Vagina (tissue), 2 donors: ENCODE data around the gene NAXE. TPM values are rescaled to one million over a fixed set of nuclear protein-coding genes. Genes with fewer than 3 reads are reported as not detected.

Experiments
- DNase-seq, 2 donors: peaks; one replicate each; pipeline ENCODE4 v3.0.0-alpha.2; 2017; ENCODE audit errors: extremely low spot score in 2 of 2
- H3K27ac ChIP-seq: fragments of 200-600 bp; sonication (generic); one replicate; pipeline ENCODE4 v1.5.1; 2019
- H3K27me3 ChIP-seq: fragments of 200-600 bp; sonication (generic); one replicate; pipeline ENCODE4 v1.5.1; 2019
- H3K36me3 ChIP-seq, 2 donors: fragments of 200-600 bp; sonication (generic); one replicate each; pipeline ENCODE4 v1.5.1; 2017 to 2019
- H3K4me1 ChIP-seq: fragments of 200-600 bp; sonication (generic); one replicate; pipeline ENCODE4 v1.5.1; 2019
- H3K4me3 ChIP-seq, 2 donors: fragments of 200-600 bp; sonication (generic); 1 replicate in 1 of 2; 2 replicates in 1 of 2; pipeline ENCODE4 v1.5.1; 2016 to 2019
- H3K9me3 ChIP-seq: fragments of 200-600 bp; sonication (generic); one replicate; pipeline ENCODE4 v1.5.1; 2019
- POLR2A ChIP-seq, 2 donors: fragments of 450-650 bp; IDR thresholded peaks; one replicate each; pipeline ENCODE4 v1.6.1; 2017; ENCODE audit warnings: antibody characterized with exemption in 2 of 2, mild to moderate bottlenecking in 2 of 2, moderate library complexity in 2 of 2
- POLR2AphosphoS5 ChIP-seq, 2 donors: sonication (generic); formaldehyde crosslinking; IDR thresholded peaks; one replicate each; pipeline ENCODE4 v1.9.0; 2017; ENCODE audit warnings: antibody characterized with exemption in 2 of 2, mild to moderate bottlenecking in 2 of 2, low read depth in 1 of 2; ENCODE audit not compliant: insufficient read depth in 1 of 2
- intact Hi-C: fragments of 100-400 bp; cut with DNase I; formaldehyde crosslinking; loops from one replicate; pipeline ENCODE4 v1.15.1; 2023
- total RNA-seq: library from RNA; depleted of rRNA; stranded (reverse); fragments of >200 nt; gene quantifications from one replicate; pipeline ENCODE4 v1.2.3, GENCODE V29; 2016
- TF ChIP-seq, protein P1 (sequence below), 3 experiments: fragments of 450-650 bp in 2 of 3; fragments of 200-600 bp in 1 of 3; sonication (generic) in 1 of 3; IDR thresholded peaks; one replicate each; pipeline ENCODE4 v1.5.1; 2017 to 2019; ENCODE audit warnings: antibody characterized with exemption in 3 of 3, mild to moderate bottlenecking in 2 of 3, moderate library complexity in 2 of 3

NAXE gene
- total RNA-seq, result 46.7 TPM

DNA sequence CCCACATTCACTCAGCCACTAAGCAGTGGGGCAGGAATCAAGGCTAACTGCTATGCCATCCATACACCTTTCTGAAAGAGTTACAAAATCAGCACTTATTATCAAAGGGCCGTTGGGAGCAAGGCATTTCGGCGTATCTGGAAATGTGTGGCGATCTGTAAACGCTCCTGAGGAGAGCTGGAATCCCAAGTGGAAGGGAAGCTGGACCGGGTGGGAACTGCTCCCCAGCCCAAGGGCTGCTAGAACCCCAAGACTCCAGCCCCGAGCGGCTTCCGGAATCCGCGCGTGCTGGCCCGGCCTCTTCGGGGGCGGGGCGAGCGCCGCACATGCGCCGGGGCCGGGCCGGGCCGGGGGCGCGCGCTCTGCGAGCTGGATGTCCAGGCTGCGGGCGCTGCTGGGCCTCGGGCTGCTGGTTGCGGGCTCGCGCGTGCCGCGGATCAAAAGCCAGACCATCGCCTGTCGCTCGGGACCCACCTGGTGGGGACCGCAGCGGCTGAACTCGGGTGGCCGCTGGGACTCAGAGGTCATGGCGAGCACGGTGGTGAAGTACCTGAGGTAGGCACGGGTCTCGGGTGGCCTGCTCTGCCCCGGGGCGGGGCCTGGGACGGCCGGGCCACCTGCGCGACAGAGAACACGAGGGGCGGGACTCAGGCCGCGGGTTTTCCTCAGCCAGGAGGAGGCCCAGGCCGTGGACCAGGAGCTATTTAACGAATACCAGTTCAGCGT is at the start of gene NAXE:
TSS of gene NAXE (plus strand) at position 345 of the 726 bp plus-strand sequence. CDS start at position 374, 29 bp downstream.
- no peak for DNase-seq
- intact Hi-C loops, result no loop called here
- Histone ChIP-seq H3K4me3 (peak within 1 kb of the TSS; percentile 65 to 81), H3K9me3 (no peaks in the 10 kb centered on the region), H3K4me1 (peaks cover 20% of the 10 kb centered on the region), H3K27ac (peak within 1 kb of the TSS; percentile 84), H3K36me3 (peaks cover 0 to 23% of the 10 kb centered on the region in 2 donors), H3K27me3 (no peaks in the 10 kb centered on the region)
- TF ChIP-seq POLR2AphosphoS5 (IDR thresholded peaks at IDR 0.05; ENCODE audit: insufficient read depth in 1 of 2, low read depth in 1 of 2), result peak; percentile 14 to 73
- TF ChIP-seq, protein P1, sequence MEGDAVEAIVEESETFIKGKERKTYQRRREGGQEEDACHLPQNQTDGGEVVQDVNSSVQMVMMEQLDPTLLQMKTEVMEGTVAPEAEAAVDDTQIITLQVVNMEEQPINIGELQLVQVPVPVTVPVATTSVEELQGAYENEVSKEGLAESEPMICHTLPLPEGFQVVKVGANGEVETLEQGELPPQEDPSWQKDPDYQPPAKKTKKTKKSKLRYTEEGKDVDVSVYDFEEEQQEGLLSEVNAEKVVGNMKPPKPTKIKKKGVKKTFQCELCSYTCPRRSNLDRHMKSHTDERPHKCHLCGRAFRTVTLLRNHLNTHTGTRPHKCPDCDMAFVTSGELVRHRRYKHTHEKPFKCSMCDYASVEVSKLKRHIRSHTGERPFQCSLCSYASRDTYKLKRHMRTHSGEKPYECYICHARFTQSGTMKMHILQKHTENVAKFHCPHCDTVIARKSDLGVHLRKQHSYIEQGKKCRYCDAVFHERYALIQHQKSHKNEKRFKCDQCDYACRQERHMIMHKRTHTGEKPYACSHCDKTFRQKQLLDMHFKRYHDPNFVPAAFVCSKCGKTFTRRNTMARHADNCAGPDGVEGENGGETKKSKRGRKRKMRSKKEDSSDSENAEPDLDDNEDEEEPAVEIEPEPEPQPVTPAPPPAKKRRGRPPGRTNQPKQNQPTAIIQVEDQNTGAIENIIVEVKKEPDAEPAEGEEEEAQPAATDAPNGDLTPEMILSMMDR (IDR thresholded peaks at IDR 0.05), result no peak
- peak in 1 of 2 donors; percentile 43 for TF ChIP-seq POLR2A (IDR thresholded peaks at IDR 0.05)

DNA sequence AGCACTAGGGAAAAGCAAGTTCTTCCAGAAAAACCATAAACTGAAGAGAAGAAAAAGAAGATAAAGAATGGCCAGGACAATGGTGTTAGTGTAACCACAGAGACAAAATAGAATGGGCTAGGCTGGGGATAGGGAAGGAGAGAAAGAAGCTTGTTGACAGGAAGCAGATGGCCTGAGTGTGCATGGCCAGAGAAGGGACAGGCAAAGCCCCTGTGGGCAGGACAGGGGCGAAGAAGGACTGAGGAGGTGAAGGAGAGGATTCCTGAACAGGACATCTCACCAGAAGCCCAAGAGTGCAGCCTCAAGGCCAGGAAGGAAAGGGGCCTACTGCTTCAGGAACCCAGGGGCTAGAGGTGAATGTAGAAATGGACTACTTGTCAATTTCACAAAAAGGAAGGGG is 48.5 kb upstream of the NAXE start:
- Histone ChIP-seq H3K27me3 (no peaks in the 10 kb centered on the region), H3K4me1 (no peaks in the 10 kb centered on the region)

DNA sequence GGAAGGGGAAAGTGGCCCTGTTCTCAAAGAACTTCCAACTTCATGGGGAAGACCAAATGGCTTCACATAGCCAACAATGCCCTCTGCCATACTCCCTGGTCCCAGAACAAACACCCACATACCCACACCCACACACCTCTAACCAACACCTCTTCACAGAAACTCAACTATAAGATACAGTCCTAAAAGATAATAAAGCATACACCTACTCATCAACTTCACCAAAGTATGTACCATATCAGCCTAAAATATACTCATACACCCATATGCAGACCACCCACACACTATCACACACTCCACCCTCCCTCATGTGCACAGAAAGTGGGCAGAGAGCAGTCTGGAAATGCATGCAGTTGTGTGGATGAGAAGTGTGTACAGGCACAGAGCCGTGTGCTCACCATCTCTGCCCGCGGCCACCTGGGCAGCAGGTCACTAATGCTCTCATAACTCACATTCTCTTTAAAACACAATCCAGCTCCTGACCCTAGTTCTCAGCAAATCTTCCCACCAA is 46.9 kb upstream of the NAXE start:
- H3K27ac ChIP-seq, result no peak overlapping the region
- no peaks in the 10 kb centered on the region for H3K9me3 ChIP-seq
- no peak for DNase-seq
- no peaks in the 10 kb centered on the region for H3K27me3 ChIP-seq
- no peak for TF ChIP-seq POLR2AphosphoS5 (IDR thresholded peaks at IDR 0.05; ENCODE audit: insufficient read depth in 1 of 2, low read depth in 1 of 2)
- TF ChIP-seq, protein P1 (IDR thresholded peaks at IDR 0.05), result no peak
- TF ChIP-seq POLR2A (IDR thresholded peaks at IDR 0.05), result no peak
- no peak overlapping the region for H3K4me3 ChIP-seq
- intact Hi-C loops, result no loop called here
- no peaks in the 10 kb centered on the region for H3K36me3 ChIP-seq
- no peaks in the 10 kb centered on the region for H3K4me1 ChIP-seq

More for the DNA sequence above, 48.5 kb upstream of the NAXE start:
- DNase-seq, result no peak
- H3K36me3 ChIP-seq, result no peaks in the 10 kb centered on the region
- no peak overlapping the region for H3K4me3 ChIP-seq
- H3K27ac ChIP-seq, result no peak overlapping the region
- no peaks in the 10 kb centered on the region for H3K9me3 ChIP-seq
- intact Hi-C loops, result no loop called here
- no peak for TF ChIP-seq POLR2AphosphoS5 (IDR thresholded peaks at IDR 0.05; ENCODE audit: insufficient read depth in 1 of 2, low read depth in 1 of 2)
- TF ChIP-seq, protein P1 (IDR thresholded peaks at IDR 0.05), result no peak
- TF ChIP-seq POLR2A (IDR thresholded peaks at IDR 0.05), result no peak

DNA sequence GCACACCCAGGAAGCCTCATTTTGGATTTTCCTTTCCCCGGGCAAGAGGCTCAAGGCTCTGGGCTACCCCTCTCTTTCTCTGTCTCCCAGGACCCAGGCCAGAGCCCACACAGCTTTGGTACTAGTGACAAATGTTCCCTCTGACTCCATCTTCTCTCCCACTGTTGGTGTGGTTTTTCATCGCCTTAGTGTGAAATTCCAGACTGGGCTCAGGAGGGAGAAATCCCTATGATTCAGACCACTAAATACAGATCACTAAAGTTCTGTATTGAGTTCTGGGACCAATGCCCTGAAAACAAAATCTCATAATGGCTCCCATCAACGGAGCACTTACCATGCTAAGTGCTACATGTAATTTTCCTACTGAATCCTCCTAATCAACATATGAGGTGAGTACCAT is 45.3 kb upstream of the NAXE start:
- Histone ChIP-seq H3K36me3 (no peaks in the 10 kb centered on the region), H3K27me3 (no peaks in the 10 kb centered on the region), H3K9me3 (no peaks in the 10 kb centered on the region), H3K4me3 (no peak overlapping the region), H3K27ac (no peak overlapping the region), H3K4me1 (no peaks in the 10 kb centered on the region)
- DNase-seq, result no peak
- intact Hi-C loops, result no loop called here
- TF ChIP-seq POLR2AphosphoS5 (IDR thresholded peaks at IDR 0.05; ENCODE audit: insufficient read depth in 1 of 2, low read depth in 1 of 2) (no peak), POLR2A (IDR thresholded peaks at IDR 0.05) (no peak)
- TF ChIP-seq, protein P1 (IDR thresholded peaks at IDR 0.05), result no peak

DNA sequence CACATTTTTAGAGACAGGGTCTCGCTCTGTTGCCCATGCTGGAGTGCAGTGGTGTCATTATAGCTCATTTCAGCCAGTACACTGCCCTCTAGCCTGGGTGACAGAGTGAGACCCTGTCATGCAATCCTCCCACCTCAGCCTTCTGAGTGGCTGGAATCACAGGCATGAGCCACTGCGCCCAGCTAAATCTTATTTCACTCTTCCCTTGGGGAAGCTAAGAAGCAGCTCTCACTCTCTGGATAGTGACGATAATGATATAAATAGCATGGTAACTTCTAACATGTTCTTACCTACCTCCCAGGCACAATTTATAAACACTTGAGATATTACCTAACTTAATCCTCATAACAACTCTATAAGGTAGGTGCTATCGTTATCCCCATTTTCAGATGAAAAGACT is 44.1 kb upstream of the NAXE start:
- Histone ChIP-seq H3K27me3 (no peaks in the 10 kb centered on the region), H3K36me3 (no peaks in the 10 kb centered on the region), H3K4me3 (no peak overlapping the region), H3K27ac (no peak overlapping the region), H3K4me1 (no peaks in the 10 kb centered on the region), H3K9me3 (no peaks in the 10 kb centered on the region)
- intact Hi-C loops, result no loop called here
- TF ChIP-seq, protein P1 (IDR thresholded peaks at IDR 0.05), result no peak
- no peak for TF ChIP-seq POLR2AphosphoS5 (IDR thresholded peaks at IDR 0.05; ENCODE audit: insufficient read depth in 1 of 2, low read depth in 1 of 2)
- no peak for TF ChIP-seq POLR2A (IDR thresholded peaks at IDR 0.05)
- no peak for DNase-seq
